ENCODE measurements around the gene MZB1.

DNA sequence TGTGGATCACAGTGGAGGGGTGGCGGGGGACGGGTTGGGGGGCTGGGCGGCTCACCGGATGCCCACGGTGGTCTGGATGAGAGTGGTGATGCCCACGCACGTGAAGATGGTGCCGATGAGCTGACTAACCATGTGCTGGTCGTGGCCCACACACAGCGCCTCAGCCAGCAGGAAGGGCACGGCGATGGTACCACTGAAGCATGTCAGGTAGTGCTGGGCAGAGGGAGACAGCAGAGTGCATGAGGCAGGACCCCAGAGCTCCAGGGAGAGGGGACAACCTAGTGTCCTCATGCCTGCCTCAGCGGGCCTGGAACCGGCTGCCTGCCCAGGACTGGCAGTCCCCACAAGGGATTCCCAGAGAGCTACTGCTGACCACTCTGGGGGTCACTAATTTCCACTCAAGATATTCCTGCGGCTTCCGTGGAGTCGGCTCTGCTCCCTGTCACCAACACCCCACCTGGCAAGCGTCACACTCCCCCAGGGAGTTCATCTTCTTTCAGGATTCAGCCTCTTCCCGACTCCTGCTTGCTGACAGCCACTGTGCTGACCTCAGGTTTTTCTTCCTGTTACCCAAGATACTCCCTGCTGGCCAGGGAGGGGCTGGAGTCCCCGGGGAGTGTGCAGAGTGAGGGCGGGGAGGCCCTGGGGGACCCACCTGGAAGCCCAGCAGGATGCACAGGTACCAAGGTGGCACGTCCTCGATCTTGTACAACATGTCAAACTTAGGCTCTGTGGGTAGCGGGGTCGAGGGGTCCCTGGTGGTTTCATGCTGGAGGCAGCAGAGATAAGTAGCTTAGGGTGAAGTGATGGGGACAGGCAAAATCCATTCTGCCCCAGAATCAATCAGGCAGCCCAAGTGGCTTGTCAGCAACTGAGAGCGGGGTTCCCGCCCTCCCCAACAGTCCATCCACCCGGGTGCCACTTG is 7.6 kb downstream of the MZB1 start:
- TF ChIP-seq CTCF (IDR thresholded peaks at IDR 0.05; ENCODE audit: poor library complexity) (no peak), EZH2phosphoT487 (IDR thresholded peaks at IDR 0.05; ENCODE audit: low read depth, severe bottlenecking, unreplicated experiment) (no peak)
